ENCODE measurements around the gene TMEM200A.

The TMEM200A gene

DNA sequence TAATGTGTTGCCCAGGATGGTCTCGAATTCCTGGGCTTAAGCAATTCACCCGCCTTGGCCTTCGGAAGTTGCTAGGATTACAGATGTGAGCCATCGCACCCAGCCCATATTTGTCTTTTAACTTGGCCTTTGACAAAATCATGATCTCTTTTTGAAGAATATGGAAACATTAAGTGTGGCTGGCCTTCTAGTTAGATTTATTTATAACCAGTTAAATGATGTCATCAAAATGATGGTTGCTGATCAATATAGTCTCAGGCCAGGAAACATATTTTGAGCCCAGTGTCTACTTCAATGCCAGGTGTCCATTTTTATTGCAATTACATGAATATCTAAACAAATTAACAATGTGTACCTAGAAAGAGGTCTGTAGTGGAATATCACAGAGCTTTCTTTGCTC, 69.4 kb downstream of the TMEM200A start:
- H3K4me3 ChIP-seq (ENCODE audit: control insufficient read depth, low read depth, low read length): no peak overlapping the region
- no peak for DNase-seq (ENCODE audit: low read depth)
- TF ChIP-seq, protein P1, sequence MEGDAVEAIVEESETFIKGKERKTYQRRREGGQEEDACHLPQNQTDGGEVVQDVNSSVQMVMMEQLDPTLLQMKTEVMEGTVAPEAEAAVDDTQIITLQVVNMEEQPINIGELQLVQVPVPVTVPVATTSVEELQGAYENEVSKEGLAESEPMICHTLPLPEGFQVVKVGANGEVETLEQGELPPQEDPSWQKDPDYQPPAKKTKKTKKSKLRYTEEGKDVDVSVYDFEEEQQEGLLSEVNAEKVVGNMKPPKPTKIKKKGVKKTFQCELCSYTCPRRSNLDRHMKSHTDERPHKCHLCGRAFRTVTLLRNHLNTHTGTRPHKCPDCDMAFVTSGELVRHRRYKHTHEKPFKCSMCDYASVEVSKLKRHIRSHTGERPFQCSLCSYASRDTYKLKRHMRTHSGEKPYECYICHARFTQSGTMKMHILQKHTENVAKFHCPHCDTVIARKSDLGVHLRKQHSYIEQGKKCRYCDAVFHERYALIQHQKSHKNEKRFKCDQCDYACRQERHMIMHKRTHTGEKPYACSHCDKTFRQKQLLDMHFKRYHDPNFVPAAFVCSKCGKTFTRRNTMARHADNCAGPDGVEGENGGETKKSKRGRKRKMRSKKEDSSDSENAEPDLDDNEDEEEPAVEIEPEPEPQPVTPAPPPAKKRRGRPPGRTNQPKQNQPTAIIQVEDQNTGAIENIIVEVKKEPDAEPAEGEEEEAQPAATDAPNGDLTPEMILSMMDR (conservative IDR thresholded peaks at IDR 0.05; ENCODE audit: control insufficient read depth, insufficient read depth, low read depth, low read length): no peak

DNA sequence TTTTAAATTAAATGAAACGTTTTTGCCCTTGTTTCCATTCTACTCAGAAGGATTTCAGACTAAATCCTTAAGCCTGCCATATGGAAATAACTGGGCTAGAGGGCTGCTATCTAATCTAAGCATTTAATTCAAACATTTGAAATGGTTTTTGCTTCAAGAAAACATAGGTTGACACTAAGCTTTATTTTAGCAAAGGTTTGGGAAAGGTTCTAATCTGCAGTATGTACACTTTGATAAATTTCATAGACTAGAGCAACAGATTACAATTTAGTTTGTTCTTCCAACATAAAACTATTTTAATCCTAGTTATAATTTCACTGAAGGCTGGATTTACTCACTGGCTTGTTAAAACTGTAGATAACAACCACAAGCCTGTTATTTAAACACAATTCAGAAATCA, 72.1 kb downstream of the TMEM200A start:
- no peak overlapping the region for H3K4me3 ChIP-seq (ENCODE audit: control insufficient read depth, low read depth, low read length)
- no peak for DNase-seq (ENCODE audit: low read depth)
- TF ChIP-seq, protein P1 (conservative IDR thresholded peaks at IDR 0.05; ENCODE audit: control insufficient read depth, insufficient read depth, low read depth, low read length): no peak

DNA sequence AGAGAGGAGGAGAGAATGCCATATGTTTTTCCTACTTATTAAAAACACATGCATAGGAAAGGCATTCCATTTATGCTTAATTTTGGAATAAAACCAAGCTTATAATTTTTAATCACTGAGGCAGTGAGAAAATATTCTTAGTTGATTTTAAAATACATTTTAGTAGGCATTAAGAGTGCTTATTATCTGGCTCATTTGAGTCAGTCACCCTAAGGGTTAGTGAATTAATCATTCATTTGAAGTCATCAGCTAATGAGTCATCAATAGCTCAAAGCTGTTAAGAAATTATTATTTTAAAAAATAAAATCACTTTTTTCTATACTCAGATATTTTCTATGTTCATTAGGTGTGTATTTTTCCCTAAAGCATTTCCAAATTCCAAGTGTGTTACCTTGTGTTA, 81.6 kb downstream of the TMEM200A start:
- DNase-seq (ENCODE audit: low read depth): peak; percentile 34
- H3K4me3 ChIP-seq (ENCODE audit: control insufficient read depth, low read depth, low read length): no peak overlapping the region
- TF ChIP-seq, protein P1 (conservative IDR thresholded peaks at IDR 0.05; ENCODE audit: control insufficient read depth, insufficient read depth, low read depth, low read length): no peak

DNA sequence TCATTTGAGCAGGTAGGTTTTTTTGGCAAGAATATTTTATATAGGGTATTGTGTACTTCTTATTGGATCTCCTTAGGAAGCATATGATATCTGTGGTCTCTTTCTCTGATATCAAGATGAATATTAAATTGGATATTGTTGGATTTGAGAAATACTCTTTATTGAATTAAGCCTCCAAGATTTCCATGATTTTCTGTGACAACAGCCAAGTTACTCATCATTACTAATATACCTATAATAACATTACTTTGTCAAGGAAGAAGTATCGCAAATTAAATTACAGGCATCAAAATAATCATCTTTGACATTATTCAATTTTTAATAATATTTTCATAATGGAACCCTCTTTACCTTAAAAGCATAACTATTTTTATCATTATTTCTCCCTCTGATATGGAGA, 86.5 kb downstream of the TMEM200A start:
- no peak for DNase-seq (ENCODE audit: low read depth)
- no peak overlapping the region for H3K4me3 ChIP-seq (ENCODE audit: control insufficient read depth, low read depth, low read length)

DNA sequence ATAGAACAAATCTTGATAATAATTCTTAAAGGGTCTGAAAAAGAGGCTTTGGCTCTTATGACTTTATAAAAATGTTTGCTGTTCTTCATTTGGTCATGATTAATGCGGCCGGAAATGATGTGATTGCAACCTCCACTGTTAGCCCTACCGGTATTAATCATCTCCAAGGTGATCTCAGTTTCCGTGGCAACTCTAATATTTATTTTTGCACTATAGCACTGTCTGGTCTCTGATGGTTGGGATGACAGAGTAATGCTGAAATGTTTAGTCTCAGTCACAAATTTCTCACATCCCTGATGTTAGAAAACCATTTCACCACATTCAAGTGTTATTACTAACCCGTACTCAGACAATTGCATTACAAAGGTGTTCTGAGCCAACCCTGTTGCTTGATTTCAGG, 87.4 kb downstream of the TMEM200A start:
- TF ChIP-seq, protein P1 (conservative IDR thresholded peaks at IDR 0.05; ENCODE audit: control insufficient read depth, insufficient read depth, low read depth, low read length): no peak
- H3K4me3 ChIP-seq (ENCODE audit: control insufficient read depth, low read depth, low read length): no peak overlapping the region
- DNase-seq (ENCODE audit: low read depth): peak; percentile 57

More for the DNA sequence above, 86.5 kb downstream of the TMEM200A start:
- TF ChIP-seq, protein P1 (conservative IDR thresholded peaks at IDR 0.05; ENCODE audit: control insufficient read depth, insufficient read depth, low read depth, low read length): no peak

DNA sequence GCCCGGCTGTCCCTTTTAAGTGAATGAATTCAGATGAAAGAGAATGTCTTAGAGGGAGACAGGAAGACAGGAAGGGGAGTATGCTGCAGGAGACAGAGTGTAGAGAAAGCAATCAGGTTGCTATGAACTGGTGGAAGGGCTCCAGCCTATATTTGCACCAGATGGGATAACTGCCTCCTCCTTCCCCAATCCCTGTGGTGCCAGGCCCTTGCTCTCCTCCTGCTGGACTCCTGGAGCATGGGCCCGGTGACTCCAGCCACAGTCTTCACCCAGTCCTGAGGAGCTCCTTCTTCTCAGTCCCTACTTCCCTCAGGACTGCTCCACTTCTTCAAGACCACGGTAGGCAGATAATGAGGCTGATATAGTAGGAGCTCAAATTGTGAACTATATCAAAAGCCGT, 91.8 kb downstream of the TMEM200A start:
- DNase-seq (ENCODE audit: low read depth): peak; percentile 31
- TF ChIP-seq, protein P1 (conservative IDR thresholded peaks at IDR 0.05; ENCODE audit: control insufficient read depth, insufficient read depth, low read depth, low read length): peak; percentile 23
- no peak overlapping the region for H3K4me3 ChIP-seq (ENCODE audit: control insufficient read depth, low read depth, low read length)

DNA sequence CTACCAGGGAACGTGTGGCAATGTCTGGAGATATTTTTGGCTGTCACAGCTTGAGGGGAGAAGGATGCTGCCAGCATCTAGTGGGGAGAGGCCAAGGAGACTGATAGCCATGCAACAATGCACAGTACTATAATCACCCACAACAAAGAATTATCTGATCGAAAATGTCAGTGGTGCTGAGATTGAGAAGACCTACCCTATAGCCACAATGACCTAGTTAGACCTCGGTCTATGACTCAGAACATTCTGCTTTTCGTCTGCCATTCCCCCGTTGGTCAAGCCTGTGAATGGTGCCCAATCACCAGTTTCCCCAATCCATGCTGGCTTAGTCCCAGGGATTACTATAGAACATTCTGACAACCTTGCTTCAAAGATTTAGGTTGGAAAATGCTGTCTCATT, 93.5 kb downstream of the TMEM200A start:
- no peak for DNase-seq (ENCODE audit: low read depth)
- no peak overlapping the region for H3K4me3 ChIP-seq (ENCODE audit: control insufficient read depth, low read depth, low read length)
- TF ChIP-seq, protein P1 (conservative IDR thresholded peaks at IDR 0.05; ENCODE audit: control insufficient read depth, insufficient read depth, low read depth, low read length): no peak
